CD4-positive, alpha-beta T cell treated with Interleukin-4 for 4 hours (primary cell): ENCODE measurements around the gene KLHL22.

Source experiments
- DNase-seq: peaks from one replicate; pipeline ENCODE4 v3.0.0-alpha.2; 2020

KLHL22 gene

GRCh38 chr22:20442485-20443284 is 52.9 kb downstream of the KLHL22 start:
- DNase-seq: no peak

- no peak for DNase-seq
Observed at GRCh38 chr22:20441631-20442484, 53.7 kb downstream of the KLHL22 start.

DNA sequence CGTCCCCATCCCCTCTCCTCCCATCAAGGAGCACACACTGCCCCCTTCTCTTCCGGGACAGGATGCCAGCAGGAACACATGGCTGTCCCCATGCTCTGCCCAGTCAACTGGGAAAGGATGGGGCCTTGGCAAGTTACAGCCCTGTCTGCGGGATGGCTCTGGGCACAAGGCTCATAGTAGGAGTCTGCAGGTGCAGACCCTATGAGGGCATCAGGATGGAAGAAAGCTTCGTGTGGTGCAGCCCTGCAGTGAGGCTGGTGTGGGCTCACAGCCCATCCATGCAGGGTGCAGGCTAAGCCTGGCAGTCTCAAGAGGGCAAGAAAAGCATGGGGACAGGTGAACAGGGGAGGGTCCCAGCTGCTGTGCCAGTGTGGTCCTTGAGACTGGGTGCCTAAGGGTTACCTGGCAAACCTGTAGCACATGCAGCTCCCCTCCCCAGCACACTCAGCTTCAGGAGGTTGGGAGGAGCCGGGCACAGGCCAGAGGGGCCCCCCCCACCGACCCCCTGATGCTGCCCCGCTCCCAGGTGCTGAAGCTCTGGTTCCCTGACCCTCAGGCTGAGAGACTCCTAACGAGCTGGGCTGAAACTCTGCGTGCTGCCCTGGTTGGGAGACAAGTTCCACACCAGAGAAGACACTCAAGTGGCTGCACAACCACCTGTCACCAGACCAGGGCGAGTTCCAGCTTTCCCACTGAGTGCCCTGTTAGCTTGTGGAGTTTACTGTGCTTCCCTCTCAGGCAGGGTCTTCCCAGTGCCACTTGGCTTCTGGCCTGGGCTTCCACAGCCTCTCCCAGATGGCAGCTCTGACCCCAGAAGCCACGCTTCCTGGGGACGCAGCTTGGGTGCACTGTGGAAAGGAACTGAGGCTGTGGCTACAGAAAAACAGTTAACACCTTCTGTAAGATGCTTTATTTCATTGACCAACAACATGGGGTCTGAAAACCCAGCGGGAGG is 54.7 kb downstream of the KLHL22 start:
- no peak for DNase-seq

- DNase-seq: no peak
Observed at GRCh38 chr22:20439928-20440575, 55.5 kb downstream of the KLHL22 start.

DNA sequence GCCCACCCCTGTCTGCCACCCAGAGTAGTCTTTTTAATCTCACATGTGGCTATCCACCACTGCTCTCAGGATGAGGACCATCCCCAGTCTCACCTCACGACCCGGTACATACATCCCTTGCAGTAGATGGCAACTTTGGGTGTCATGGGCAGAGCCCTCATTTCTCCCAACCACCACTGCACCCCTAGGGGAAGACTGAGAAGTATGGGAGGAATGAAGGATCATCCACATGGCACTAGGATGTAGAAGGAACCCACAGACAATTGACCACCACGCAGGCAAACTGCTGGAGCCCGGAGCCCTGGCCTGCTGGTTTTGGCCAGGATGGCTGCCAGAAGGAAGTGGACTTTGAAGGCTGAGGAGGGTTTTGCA is 56.1 kb downstream of the KLHL22 start:
- no peak for DNase-seq

GRCh38 chr22:20438678-20439492 is 56.7 kb downstream of the KLHL22 start:
- DNase-seq: no peak

DNA sequence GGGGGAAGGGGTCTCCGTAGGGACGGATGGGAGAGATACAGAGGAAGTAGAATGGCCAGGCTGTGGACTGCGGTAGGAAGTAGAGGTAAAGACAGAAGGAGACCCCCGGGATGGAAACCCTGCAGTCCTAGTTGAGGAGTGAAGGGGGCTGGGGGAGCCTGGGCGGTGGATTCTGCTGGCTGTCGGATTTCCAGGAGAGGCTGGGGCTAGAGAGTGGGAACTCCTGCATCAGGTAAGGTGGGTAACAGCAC is 57.2 kb downstream of the KLHL22 start:
- no peak for DNase-seq

GRCh38 chr22:20437613-20438426 is 57.8 kb downstream of the KLHL22 start, which contains the start of gene SCARF2:
SCARF2 (minus strand) TSS chr22:20437825; CDS start chr22:20437754, 71 bp downstream.
- no peak for DNase-seq

DNA sequence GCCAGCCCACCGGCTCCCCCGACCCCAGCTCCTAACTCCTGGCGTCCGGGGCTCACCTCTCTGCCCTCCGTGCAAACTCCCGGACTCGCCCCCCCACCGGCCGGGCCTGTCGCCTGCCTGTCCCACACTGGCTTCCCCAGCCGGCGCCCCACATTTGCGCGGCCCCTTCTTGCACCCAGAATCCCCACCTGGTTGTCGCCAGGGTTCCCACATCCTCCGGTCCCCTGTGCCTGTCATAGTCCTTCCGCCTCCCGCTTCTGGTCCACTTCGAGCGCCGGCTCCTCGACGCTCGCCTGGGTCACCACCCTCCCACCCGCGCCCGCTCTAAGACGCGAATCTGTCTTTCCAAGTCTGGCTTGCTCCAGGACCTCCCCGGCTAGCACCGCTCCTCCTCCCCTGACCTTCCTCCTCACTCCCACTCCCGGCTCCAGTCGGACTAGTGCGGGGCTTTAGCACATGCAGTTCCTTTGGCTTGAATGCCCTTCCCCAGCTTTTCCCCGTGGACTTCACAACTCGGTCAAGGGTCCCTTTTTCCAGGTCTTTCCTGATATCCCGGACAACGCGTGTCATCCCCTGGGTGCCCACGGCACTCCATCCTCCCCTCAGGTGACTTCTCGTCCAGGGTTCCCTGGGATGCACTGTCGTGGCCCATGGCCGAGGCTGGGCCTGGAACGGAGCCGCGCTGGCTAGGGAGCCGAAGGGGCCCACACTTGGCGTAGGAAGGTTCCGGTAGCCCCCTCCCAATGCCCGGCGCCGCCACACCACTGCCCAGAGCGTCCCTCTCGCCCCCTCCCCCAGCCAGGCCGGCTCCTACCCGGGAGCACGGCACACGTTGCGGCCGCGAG is 58.6 kb downstream of the KLHL22 start:
- no peak for DNase-seq

GRCh38 chr22:20436307-20436767 is 59.3 kb downstream of the KLHL22 start:
- DNase-seq: no peak

GRCh38 chr22:20435436-20436306 is 59.9 kb downstream of the KLHL22 start:
- DNase-seq: no peak

- no peak for DNase-seq
Observed at GRCh38 chr22:20434773-20435172, 60.8 kb downstream of the KLHL22 start.

GRCh38 chr22:20434264-20434751 is 61.3 kb downstream of the KLHL22 start:
- no peak for DNase-seq

GRCh38 chr22:20433686-20434241 is 61.8 kb downstream of the KLHL22 start:
- no peak for DNase-seq

DNA sequence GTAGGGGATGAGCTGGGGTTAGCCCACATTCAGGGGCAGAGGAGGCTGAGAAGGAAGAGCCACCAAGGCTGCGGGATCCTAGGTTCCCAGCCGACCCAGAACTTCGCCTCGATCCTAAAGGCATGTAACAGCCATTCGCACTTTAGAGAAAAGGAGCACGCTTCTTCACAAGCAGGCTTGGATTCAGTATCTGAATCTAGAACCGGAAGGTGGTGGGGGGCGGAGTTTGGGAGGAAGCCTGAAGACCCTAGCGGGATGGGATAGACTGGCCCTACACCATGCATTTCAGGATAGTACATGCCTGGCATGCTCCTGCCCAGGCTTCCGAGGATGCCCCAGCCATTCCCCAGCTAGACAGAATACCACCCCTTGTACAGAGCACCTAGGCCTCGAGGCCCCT is 62.4 kb downstream of the KLHL22 start:
- no peak for DNase-seq

DNA sequence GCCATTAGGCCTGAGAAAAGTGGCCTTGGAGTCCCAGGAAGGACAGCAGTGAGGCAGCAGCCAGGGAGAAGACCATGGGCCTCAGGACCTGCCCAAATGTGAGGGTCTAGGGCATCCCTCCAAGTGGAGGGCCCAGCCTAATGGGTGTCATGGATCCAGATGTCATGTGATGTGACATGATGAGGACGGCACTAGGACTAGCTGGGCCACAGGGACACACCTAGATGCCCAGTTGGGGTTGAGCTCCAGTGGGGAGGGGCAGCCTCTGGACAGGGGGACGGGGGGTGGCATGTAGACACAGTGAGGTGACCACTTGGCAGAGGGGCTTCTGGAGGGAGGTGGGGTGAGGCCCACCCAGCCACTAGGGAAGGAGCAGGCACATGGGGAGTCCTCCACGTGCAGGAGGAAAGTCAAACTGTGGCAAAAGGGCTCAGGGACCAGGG is 63.3 kb downstream of the KLHL22 start:
- DNase-seq: no peak

GRCh38 chr22:20431511-20432192 is 63.9 kb downstream of the KLHL22 start:
- DNase-seq: no peak
